HEK293T (cell line): ENCODE measurements around the gene MTMR12.

Source experiments
- FOXA1 ChIP-seq: fragments of 450-650 bp; IDR thresholded peaks from 2 replicates; pipeline ENCODE4 v1.6.1; 2016; ENCODE audit warnings: mild to moderate bottlenecking
- SUZ12 ChIP-seq: fragments of 450-650 bp; IDR thresholded peaks from 2 replicates; pipeline ENCODE4 v1.6.1; 2016; ENCODE audit warnings: mild to moderate bottlenecking
- TARDBP ChIP-seq: fragments of 450-650 bp; IDR thresholded peaks from 2 replicates; pipeline ENCODE4 v1.6.1; 2016

DNA sequence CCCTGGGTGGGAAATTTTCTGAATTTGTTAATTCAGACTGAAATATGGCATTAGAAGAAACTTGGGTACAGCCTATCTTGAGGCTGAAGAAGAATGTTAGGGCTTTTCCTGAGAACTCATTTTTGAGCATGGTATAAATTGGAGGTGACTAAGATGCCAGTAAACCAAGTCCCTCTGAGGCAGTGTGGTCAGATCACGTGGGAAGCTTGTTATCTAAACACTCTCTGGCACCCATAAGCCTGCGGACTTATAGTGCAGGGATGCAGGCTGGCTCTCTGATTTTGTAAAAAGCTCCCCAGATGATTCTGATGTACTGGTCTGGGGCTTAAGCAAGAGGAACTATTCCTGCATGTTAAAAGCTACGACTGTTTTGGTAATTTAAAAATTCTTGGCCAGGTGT, 34.3 kb downstream of the MTMR12 start:
- TF ChIP-seq FOXA1 = no peak
- TF ChIP-seq SUZ12 = no peak
- no peak for TF ChIP-seq TARDBP
